HepG2 (cell line): Measurements from ENCODE around the gene CLPTM1L.
"Not testable (repeated sequence)": the region's sequence is repeated elsewhere in the genome, so short reads cannot be mapped to it uniquely, and the experiment has no call there.

Experiments used
- BCLAF1 ChIP-seq: fragments of 450-650 bp; IDR thresholded peaks from 2 replicates; pipeline ENCODE4 v1.6.1; 2017; ENCODE audit warnings: mild to moderate bottlenecking
- CCDC6 ChIP-seq: sonication (generic); formaldehyde crosslinking; IDR thresholded peaks from 2 replicates; pipeline ENCODE4 v1.8.1; 2022; ENCODE audit warnings: mild to moderate bottlenecking, missing genetic modification reagents, moderate library complexity
- CEBPB ChIP-seq: IDR thresholded peaks from 2 replicates; pipeline ENCODE4 v1.6.1; 2011; ENCODE audit warnings: low read depth, low read length, improper control_type of control experiment, borderline replicate concordance
- CTCF ChIP-seq: sonication (generic); formaldehyde crosslinking; IDR thresholded peaks from 2 replicates; pipeline ENCODE4 v1.5.0; 2020; ENCODE audit warnings: mild to moderate bottlenecking, missing genetic modification reagents, moderate library complexity
- MXD1 ChIP-seq: sonication (generic); formaldehyde crosslinking; IDR thresholded peaks from 2 replicates; pipeline ENCODE4 v1.4.0; 2020; ENCODE audit warnings: mild to moderate bottlenecking, missing genetic modification reagents
- SUZ12 ChIP-seq: fragments of 150-350 bp; IDR thresholded peaks from 2 replicates; pipeline ENCODE4 v1.6.1; 2014; ENCODE audit warnings: low read depth, low read length
- TFE3 ChIP-seq: IDR thresholded peaks from 2 replicates; pipeline ENCODE4 v1.6.1; 2016
- THAP11 ChIP-seq: IDR thresholded peaks from 2 replicates; pipeline ENCODE4 v1.6.1; 2016; ENCODE audit warnings: missing biosample characterization, missing genetic modification reagents
- TRIM24 ChIP-seq: sonication (generic); formaldehyde crosslinking; IDR thresholded peaks from 2 replicates; pipeline ENCODE4 v1.8.0; 2022; ENCODE audit warnings: mild to moderate bottlenecking, missing genetic modification reagents
- ZFP91 ChIP-seq: sonication (generic); formaldehyde crosslinking; IDR thresholded peaks from 2 replicates; pipeline ENCODE4 v1.9.0; 2022; ENCODE audit warnings: missing genetic modification reagents, mild to moderate bottlenecking, borderline replicate concordance
- ZGPAT ChIP-seq: IDR thresholded peaks from 2 replicates; pipeline ENCODE4 v1.6.1; 2016; ENCODE audit warnings: mild to moderate bottlenecking
- ZNF431 ChIP-seq: sonication (generic); formaldehyde crosslinking; IDR thresholded peaks from 2 replicates; pipeline ENCODE4 v1.9.0; 2022; ENCODE audit warnings: missing genetic modification reagents, low read depth, mild to moderate bottlenecking, borderline replicate concordance

- not testable (repeated sequence) for TF ChIP-seq BCLAF1; MXD1 (CRISPR knock-in tag); TRIM24 (CRISPR knock-in tag); TFE3 (CRISPR knock-in tag); SUZ12; CCDC6 (CRISPR knock-in tag); ZNF431 (CRISPR knock-in tag); ZFP91 (CRISPR knock-in tag); CEBPB; THAP11; ZGPAT (CRISPR knock-in tag); CTCF
Measured at GRCh38 chr5:1284336-1284970, 60.4 kb downstream of the CLPTM1L start.
